Vagina (tissue), 2 donors: ENCODE data around the gene DCANP1.

ENCODE experiments used
- POLR2A ChIP-seq, 2 donors: fragments of 450-650 bp; IDR thresholded peaks; one replicate each; pipeline ENCODE4 v1.6.1; 2017; ENCODE audit warnings: antibody characterized with exemption in 2 of 2, mild to moderate bottlenecking in 2 of 2, moderate library complexity in 2 of 2
- TF ChIP-seq, protein P1 (sequence below), 3 experiments: fragments of 450-650 bp in 2 of 3; fragments of 200-600 bp in 1 of 3; sonication (generic) in 1 of 3; IDR thresholded peaks; one replicate each; pipeline ENCODE4 v1.5.1; 2017 to 2019; ENCODE audit warnings: antibody characterized with exemption in 3 of 3, mild to moderate bottlenecking in 2 of 3, moderate library complexity in 2 of 3

DNA sequence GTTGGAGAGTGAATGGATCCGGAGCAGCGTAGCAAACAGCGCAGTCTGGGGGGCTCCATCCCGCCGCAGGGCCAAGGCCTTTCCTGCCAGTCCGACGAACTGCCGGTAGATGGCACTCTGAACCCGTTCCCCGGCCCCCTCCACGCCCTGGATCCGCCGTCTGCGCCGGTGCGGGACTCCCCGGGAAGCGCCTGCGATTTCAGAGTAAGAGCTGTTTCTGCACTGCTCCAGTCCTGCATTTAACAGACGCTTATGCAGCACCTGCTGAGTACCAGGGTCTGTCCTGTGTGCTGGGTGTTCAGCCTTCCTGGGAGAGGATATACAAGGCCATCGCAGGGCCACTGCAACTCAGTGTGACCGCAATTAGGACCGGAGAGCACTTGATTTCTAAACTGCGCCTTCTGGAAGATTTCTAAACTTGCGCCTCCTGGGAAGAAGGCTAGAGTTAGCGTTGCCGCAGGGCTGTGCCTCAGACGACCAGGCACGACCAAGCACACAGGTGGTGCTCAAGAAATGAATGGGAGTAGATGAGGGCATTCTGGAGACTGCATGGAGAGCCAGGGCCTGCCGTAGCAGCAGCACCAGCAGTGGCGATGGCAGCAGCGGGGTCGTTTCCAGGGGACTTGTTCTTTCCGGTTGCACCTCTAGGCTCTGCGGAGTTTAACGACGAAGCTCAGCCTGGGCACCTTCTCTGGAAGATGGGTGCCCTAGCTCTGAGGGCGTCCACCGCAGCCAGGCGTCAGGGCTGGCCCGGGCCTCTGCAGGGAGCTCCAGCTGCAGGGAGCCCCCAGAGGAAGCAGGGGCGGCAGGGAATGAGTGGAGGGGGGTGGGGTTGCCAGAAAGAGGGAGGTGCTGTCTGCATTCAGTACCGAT is 19.3 kb upstream of the DCANP1 start:
- TF ChIP-seq, protein P1, sequence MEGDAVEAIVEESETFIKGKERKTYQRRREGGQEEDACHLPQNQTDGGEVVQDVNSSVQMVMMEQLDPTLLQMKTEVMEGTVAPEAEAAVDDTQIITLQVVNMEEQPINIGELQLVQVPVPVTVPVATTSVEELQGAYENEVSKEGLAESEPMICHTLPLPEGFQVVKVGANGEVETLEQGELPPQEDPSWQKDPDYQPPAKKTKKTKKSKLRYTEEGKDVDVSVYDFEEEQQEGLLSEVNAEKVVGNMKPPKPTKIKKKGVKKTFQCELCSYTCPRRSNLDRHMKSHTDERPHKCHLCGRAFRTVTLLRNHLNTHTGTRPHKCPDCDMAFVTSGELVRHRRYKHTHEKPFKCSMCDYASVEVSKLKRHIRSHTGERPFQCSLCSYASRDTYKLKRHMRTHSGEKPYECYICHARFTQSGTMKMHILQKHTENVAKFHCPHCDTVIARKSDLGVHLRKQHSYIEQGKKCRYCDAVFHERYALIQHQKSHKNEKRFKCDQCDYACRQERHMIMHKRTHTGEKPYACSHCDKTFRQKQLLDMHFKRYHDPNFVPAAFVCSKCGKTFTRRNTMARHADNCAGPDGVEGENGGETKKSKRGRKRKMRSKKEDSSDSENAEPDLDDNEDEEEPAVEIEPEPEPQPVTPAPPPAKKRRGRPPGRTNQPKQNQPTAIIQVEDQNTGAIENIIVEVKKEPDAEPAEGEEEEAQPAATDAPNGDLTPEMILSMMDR (IDR thresholded peaks at IDR 0.05) = peak; percentile 60 to 89 (median 81)
- TF ChIP-seq POLR2A (IDR thresholded peaks at IDR 0.05) = no peak
